ACHN (cell line): Measurements from ENCODE around the gene FCRLB.
"Not testable (repeated sequence)": the region's sequence is repeated elsewhere in the genome, so short reads cannot be mapped to it uniquely, and the experiment has no call there.

Source experiments
- DNase-seq: peaks from one replicate; pipeline ENCODE4 v3.0.0-alpha.2; 2015
- in situ Hi-C: cut with HindIII; loops from 2 replicates; pipeline ENCODE4 v1.10.0; 2017; ENCODE audit warnings: low sequenced_read_pairs, low pct_ligation_motif_present, low pct_unique_long_range_greater_than_20kb

Gene FCRLB

GRCh38 chr1:161735837-161736236 is 14.5 kb downstream of the FCRLB start:
- in situ Hi-C loops, result no loop called here

GRCh38 chr1:161736335-161736969 is 15.1 kb downstream of the FCRLB start:
- no peak for DNase-seq
- in situ Hi-C loops, result no loop called here

More at GRCh38 chr1:161735837-161736236, 14.5 kb downstream of the FCRLB start:
- no peak for DNase-seq

GRCh38 chr1:161737625-161738024 is 16.3 kb downstream of the FCRLB start:
- in situ Hi-C loops, result no loop called here
- DNase-seq, result no peak

GRCh38 chr1:161738627-161739287 is 17.4 kb downstream of the FCRLB start:
- DNase-seq, result peak; percentile 68
- in situ Hi-C loops, result no loop called here

- in situ Hi-C loops, result no loop called here
- no peak for DNase-seq
Observed at GRCh38 chr1:161739865-161740566, 18.7 kb downstream of the FCRLB start.

- in situ Hi-C loops, result no loop called here
- no peak for DNase-seq
Observed at GRCh38 chr1:161740921-161741320, 19.6 kb downstream of the FCRLB start.

- no peak for DNase-seq
- in situ Hi-C loops, result no loop called here
Observed at GRCh38 chr1:161743231-161743630, 21.9 kb downstream of the FCRLB start.

GRCh38 chr1:161747801-161748200 is 26.5 kb downstream of the FCRLB start:
- no peak for DNase-seq
- in situ Hi-C loops, result no loop called here

- DNase-seq, result peak; percentile 96
- in situ Hi-C loops, result no loop called here
Observed at GRCh38 chr1:161749509-161750407, 28.4 kb downstream of the FCRLB start, which contains the start of gene DUSP12. TSS of gene DUSP12 (plus strand) at chr1:161749786. CDS start at chr1:161749802, 16 bp downstream.

GRCh38 chr1:161763522-161764098 is 42.3 kb downstream of the FCRLB start:
- DNase-seq, result peak; percentile 37
- in situ Hi-C loops, result no loop called here

GRCh38 chr1:161766102-161766981 is 45.0 kb downstream of the FCRLB start, which contains the start of gene ATF6:
TSS of gene ATF6 (plus strand) at chr1:161766320. CDS start at chr1:161766361, 41 bp downstream.
- in situ Hi-C loops, result no loop called here
- peak; percentile 97 for DNase-seq

- in situ Hi-C loops, result no loop called here
- DNase-seq, result no peak
Observed at GRCh38 chr1:161768461-161768860, 47.1 kb downstream of the FCRLB start.

GRCh38 chr1:161768986-161769672 is 47.8 kb downstream of the FCRLB start:
- in situ Hi-C loops, result no loop called here
- DNase-seq, result no peak

GRCh38 chr1:161769673-161770045 is 48.3 kb downstream of the FCRLB start:
- in situ Hi-C loops, DNase-seq: not testable (repeated sequence)

GRCh38 chr1:161770250-161770649 is 48.9 kb downstream of the FCRLB start:
- DNase-seq, result no peak
- in situ Hi-C loops, result no loop called here

- no peak for DNase-seq
- in situ Hi-C loops, result no loop called here
Observed at GRCh38 chr1:161771161-161771560, 49.8 kb downstream of the FCRLB start.

- in situ Hi-C loops, result no loop called here
- no peak for DNase-seq
Observed at GRCh38 chr1:161771973-161772372, 50.6 kb downstream of the FCRLB start.
